Esophagus muscularis mucosa (tissue), 4 donors: Measurements from ENCODE around the gene PSMB11.

Source experiments
- EP300 ChIP-seq: sonication (generic); formaldehyde crosslinking; IDR thresholded peaks from one replicate; pipeline ENCODE4 v1.6.1; 2017; ENCODE audit warnings: antibody characterized with exemption
- POLR2A ChIP-seq: fragments of 450-650 bp; IDR thresholded peaks from one replicate; pipeline ENCODE4 v1.6.1; 2017; ENCODE audit warnings: antibody characterized with exemption, moderate library complexity, mild to moderate bottlenecking, low read depth
- TF ChIP-seq, protein P1 (sequence below), 3 experiments: fragments of 200-600 bp in 2 of 3; fragments of 450-650 bp in 1 of 3; sonication (generic) in 2 of 3; IDR thresholded peaks; one replicate each; pipeline ENCODE4 v1.5.1; 2017 to 2019; ENCODE audit warnings: antibody characterized with exemption in 3 of 3, mild to moderate bottlenecking in 2 of 3, moderate library complexity in 1 of 3

- TF ChIP-seq, protein P1, sequence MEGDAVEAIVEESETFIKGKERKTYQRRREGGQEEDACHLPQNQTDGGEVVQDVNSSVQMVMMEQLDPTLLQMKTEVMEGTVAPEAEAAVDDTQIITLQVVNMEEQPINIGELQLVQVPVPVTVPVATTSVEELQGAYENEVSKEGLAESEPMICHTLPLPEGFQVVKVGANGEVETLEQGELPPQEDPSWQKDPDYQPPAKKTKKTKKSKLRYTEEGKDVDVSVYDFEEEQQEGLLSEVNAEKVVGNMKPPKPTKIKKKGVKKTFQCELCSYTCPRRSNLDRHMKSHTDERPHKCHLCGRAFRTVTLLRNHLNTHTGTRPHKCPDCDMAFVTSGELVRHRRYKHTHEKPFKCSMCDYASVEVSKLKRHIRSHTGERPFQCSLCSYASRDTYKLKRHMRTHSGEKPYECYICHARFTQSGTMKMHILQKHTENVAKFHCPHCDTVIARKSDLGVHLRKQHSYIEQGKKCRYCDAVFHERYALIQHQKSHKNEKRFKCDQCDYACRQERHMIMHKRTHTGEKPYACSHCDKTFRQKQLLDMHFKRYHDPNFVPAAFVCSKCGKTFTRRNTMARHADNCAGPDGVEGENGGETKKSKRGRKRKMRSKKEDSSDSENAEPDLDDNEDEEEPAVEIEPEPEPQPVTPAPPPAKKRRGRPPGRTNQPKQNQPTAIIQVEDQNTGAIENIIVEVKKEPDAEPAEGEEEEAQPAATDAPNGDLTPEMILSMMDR (IDR thresholded peaks at IDR 0.05) = no peak
- TF ChIP-seq POLR2A (no peak), EP300 (no peak)
These were observed 51.5 kb downstream of the PSMB11 start for GRCh38 chr14:23093526-23093925.
